ENCODE data around the gene ATF2. TPM values are rescaled to one million over a fixed set of nuclear protein-coding genes. Genes with fewer than 3 reads are reported as not detected.

ATF2 gene
- total and polyA plus RNA-seq, 9 of the 15 experiments (the other 6 are each of a cell fraction or from before 2014, with no cell fraction given): 24.2 to 111 (median 45.9) TPM

GRCh38 chr2:175169191-175169590 is 1.2 kb upstream of the ATF2 start:
- no peaks in the 10 kb centered on the region for H4K20me1 ChIP-seq (replicated peaks; ENCODE audit: control insufficient read depth, insufficient read depth, low read length)

More at GRCh38 chr2:175169191-175169590, 1.2 kb upstream of the ATF2 start:
- H3K36me3 ChIP-seq (ENCODE audit: control insufficient read depth, insufficient read depth, low read length): peaks cover 11% of the 10 kb centered on the region; the same call in 2 of the 3 replicates
- no TSS peak for BruUV-seq (replicated peaks)
- POLR2A ChIA-PET: interaction anchor here (0.9 to 1.3 kb wide), 3 partner anchors 10 to 24 kb away, joined by 3 to 42 read pairs (median 6); no protein-coding TSS in a partner anchor
- H3K9me1 ChIP-seq (ENCODE audit: control insufficient read depth, insufficient read depth, low read length): no peaks in the 10 kb centered on the region
- no peak for DNase-seq (ENCODE audit: extremely low read depth in 1 of 4, low spot score in 3 of 4)
- intact Hi-C loops (cut with micrococcal nuclease): loop anchor here (5.0 kb wide), 2 partner anchors 57 to 833 kb away; partner anchors contain the start of gene LNPK
- in situ Hi-C loops (cut with MboI): loop anchor here (10.0 kb wide), 1 partner anchor 1224 kb away; no protein-coding TSS in a partner anchor
- ATAC-seq: no peak
- no peak overlapping the region for H2AFZ ChIP-seq (ENCODE audit: low read depth, low read length)
- TF ChIP-seq MEIS2 (IDR thresholded peaks at IDR 0.05; ENCODE audit: partially characterized antibody): peak; percentile 55
- no peak for TF ChIP-seq MAX (CRISPR knock-in tag; IDR thresholded peaks at IDR 0.05)
- TF ChIP-seq CEBPB (tag; IDR thresholded peaks at IDR 0.05): 0 out of 2 replicates have a peak, but pooled peaks have one; percentile 35
- TF ChIP-seq ZNF592 (IDR thresholded peaks at IDR 0.05): 0 out of 2 replicates have a peak, but pooled peaks have one; percentile 7
- TF ChIP-seq, protein P1, sequence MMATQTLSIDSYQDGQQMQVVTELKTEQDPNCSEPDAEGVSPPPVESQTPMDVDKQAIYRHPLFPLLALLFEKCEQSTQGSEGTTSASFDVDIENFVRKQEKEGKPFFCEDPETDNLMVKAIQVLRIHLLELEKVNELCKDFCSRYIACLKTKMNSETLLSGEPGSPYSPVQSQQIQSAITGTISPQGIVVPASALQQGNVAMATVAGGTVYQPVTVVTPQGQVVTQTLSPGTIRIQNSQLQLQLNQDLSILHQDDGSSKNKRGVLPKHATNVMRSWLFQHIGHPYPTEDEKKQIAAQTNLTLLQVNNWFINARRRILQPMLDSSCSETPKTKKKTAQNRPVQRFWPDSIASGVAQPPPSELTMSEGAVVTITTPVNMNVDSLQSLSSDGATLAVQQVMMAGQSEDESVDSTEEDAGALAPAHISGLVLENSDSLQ (IDR thresholded peaks at IDR 0.05): peak; percentile 88
- TF ChIP-seq EHMT2 (IDR thresholded peaks at IDR 0.05): 0 out of 2 replicates have a peak, but pooled peaks have one; percentile 12
- TF ChIP-seq EGR1 (conservative IDR thresholded peaks at IDR 0.05): 0 out of 2 replicates have a peak, but pooled peaks have one; percentile 7
- no peak for TF ChIP-seq E2F3 (CRISPR knock-in tag; IDR thresholded peaks at IDR 0.05)
- 25% methylated on average over 3 of the region's 3 CpGs for WGBS (ENCODE audit: insufficient coverage, low coverage, missing lambda C conversion rate)
- H3K27ac ChIP-seq (ENCODE audit: extremely low read depth, low read depth, low read length): peak overlapping the region; percentile 82; the same call in 2 of the 3 replicates
- no peak for FAIRE-seq
- H3K9me3 ChIP-seq (replicated peaks; ENCODE audit: control insufficient read depth, insufficient read depth, low read depth, low read length): peaks cover 2% of the 10 kb centered on the region; the same call in 1 of the 2 replicates
- H3K9ac ChIP-seq (ENCODE audit: insufficient read depth in 1 of 2, low read depth in 2 of 2, low read length in 2 of 2): peak overlapping the region in 1 of 2 experiments; percentile 99; a peak in 2 of 4 replicates
- peaks cover 62% of the 10 kb centered on the region for H3K79me2 ChIP-seq (ENCODE audit: control insufficient read depth, insufficient read depth, low read length)
- peaks cover 10 to 14% of the 10 kb centered on the region in 2 experiments for H3K4me1 ChIP-seq (replicated peaks in 1 of 2; ENCODE audit: control insufficient read depth in 2 of 2, insufficient read depth in 2 of 2, low read length in 2 of 2)
- peak overlapping the region; percentile 69; the same call in 1 of the 2 replicates for H3K4me3 ChIP-seq
- CTCF ChIA-PET (ENCODE audit: low intra/inter-chr PET ratio): no interaction called here
- no peaks in the 10 kb centered on the region for H3K27me3 ChIP-seq (ENCODE audit: control insufficient read depth in 2 of 2, insufficient read depth in 2 of 2, low read length in 2 of 2)
- peak overlapping the region; percentile 62 for H3K4me2 ChIP-seq (ENCODE audit: insufficient read depth, low read length)
